Peyer's patch (tissue), 4 donors: ENCODE measurements around the gene WDR3. TPM values are rescaled to one million over a fixed set of nuclear protein-coding genes. Genes with fewer than 3 reads are reported as not detected.

Source experiments
- DNase-seq, 3 donors: peaks; one replicate each; pipeline ENCODE4 v3.0.0-alpha.2; 2017 to 2019
- H3K27ac ChIP-seq, 4 donors: fragments of 200-600 bp; sonication (generic); one replicate each; pipeline ENCODE4 v1.5.1; 2016 to 2019
- H3K27me3 ChIP-seq, 2 donors: fragments of 200-600 bp; sonication (generic); one replicate each; pipeline ENCODE4 v1.5.1; 2019
- H3K36me3 ChIP-seq, 3 donors: fragments of 200-600 bp; sonication (generic); one replicate each; pipeline ENCODE4 v1.5.1; 2016 to 2019
- H3K4me1 ChIP-seq, 4 donors: fragments of 200-600 bp; sonication (generic); one replicate each; pipeline ENCODE4 v1.5.1; 2016 to 2019
- H3K4me3 ChIP-seq, 4 donors: fragments of 200-600 bp; sonication (generic); 1 replicate in 3 of 4; 2 replicates in 1 of 4; pipeline ENCODE4 v1.5.1; 2016 to 2019; ENCODE audit warnings: mild to moderate bottlenecking in 1 of 4
- H3K9me3 ChIP-seq, 4 donors: fragments of 200-600 bp; sonication (generic); one replicate each; pipeline ENCODE4 v1.5.1; 2016 to 2019; ENCODE audit warnings: mild to moderate bottlenecking in 1 of 4
- CTCF ChIP-seq, 6 experiments: fragments of 450-650 bp in 4 of 6; fragments of 200-600 bp in 2 of 6; sonication (generic) in 1 of 6; IDR thresholded peaks; one replicate each; pipeline ENCODE4 v1.5.1; 2017 to 2019; ENCODE audit warnings: antibody characterized with exemption in 6 of 6, mild to moderate bottlenecking in 3 of 6, moderate library complexity in 1 of 6
- POLR2A ChIP-seq, 2 donors: fragments of 450-650 bp; IDR thresholded peaks; one replicate each; pipeline ENCODE4 v1.5.1; 2017; ENCODE audit warnings: antibody characterized with exemption in 2 of 2, mild to moderate bottlenecking in 2 of 2, moderate library complexity in 2 of 2
- total RNA-seq, 4 donors: library from RNA; depleted of rRNA; stranded (reverse); fragments of >200 nt; gene quantifications; one replicate each; pipeline ENCODE4 v1.1.0, GENCODE V29; 2016

Gene WDR3
- total RNA-seq, 4 donors from 2014 or later: 3.3 to 8.2 (median 4.0) TPM

DNA sequence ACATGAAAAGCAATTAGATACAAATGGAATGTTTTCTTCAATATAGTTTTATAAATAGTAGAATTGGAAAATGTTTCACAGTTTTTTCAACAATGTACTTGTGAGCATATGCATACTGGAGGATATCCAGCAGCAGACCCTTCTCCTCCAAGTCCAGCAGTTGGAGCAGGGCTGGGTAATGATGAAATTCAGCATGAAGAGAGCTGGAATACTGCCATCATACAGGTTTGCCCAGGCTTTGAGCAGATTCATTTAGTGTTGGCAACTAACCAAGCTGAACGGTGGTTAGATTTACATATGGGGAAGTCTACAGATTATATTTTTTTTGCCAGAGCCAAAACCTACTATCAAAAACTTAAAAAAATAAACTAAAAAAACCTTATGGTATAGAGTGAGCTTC, 38.3 kb downstream of the WDR3 start:
- Histone ChIP-seq H3K27me3 (no peaks in the 10 kb centered on the region), H3K9me3 (no peaks in the 10 kb centered on the region), H3K4me3 (no peak overlapping the region), H3K4me1 (no peaks in the 10 kb centered on the region), H3K27ac (no peak overlapping the region), H3K36me3 (no peaks in the 10 kb centered on the region)
- no peak for DNase-seq
- TF ChIP-seq POLR2A (IDR thresholded peaks at IDR 0.05) (no peak), CTCF (IDR thresholded peaks at IDR 0.05) (no peak)

GRCh38 chr1:117970252-117970651, 40.7 kb downstream of the WDR3 start:
- no peak for DNase-seq
- no peak overlapping the region for H3K4me3 ChIP-seq
- no peaks in the 10 kb centered on the region for H3K4me1 ChIP-seq
- H3K9me3 ChIP-seq: no peaks in the 10 kb centered on the region
- H3K36me3 ChIP-seq: no peaks in the 10 kb centered on the region
- H3K27ac ChIP-seq: no peak overlapping the region
- TF ChIP-seq POLR2A (IDR thresholded peaks at IDR 0.05): no peak
- TF ChIP-seq CTCF (IDR thresholded peaks at IDR 0.05): no peak
- H3K27me3 ChIP-seq: no peaks in the 10 kb centered on the region

DNA sequence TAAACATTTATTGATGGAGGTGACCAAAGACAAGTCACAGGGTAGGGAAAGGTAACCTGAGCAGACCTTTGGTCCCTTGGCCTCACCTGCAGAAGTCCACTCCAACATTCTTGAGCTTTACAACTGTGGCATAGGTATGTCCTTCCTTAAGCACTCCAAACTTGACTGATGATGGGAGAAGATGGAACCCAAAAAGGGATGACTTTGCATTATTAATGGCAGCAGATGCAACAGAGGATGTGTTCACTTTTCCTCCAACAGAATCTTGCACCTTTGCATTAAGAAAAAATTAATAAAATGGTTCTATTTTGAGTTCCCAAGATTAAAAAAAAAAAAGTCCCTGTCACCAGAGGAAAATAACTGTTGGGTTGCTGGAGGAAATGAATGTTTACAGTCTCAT, 42.2 kb downstream of the WDR3 start:
- TF ChIP-seq POLR2A (IDR thresholded peaks at IDR 0.05) (no peak), CTCF (IDR thresholded peaks at IDR 0.05) (no peak)
- Histone ChIP-seq H3K27ac (no peak overlapping the region), H3K36me3 (no peaks in the 10 kb centered on the region), H3K27me3 (no peaks in the 10 kb centered on the region), H3K9me3 (no peaks in the 10 kb centered on the region), H3K4me1 (no peaks in the 10 kb centered on the region), H3K4me3 (no peak overlapping the region)
- DNase-seq: no peak

GRCh38 chr1:117976381-117976780, 46.8 kb downstream of the WDR3 start:
- Histone ChIP-seq H3K27ac (no peak overlapping the region), H3K36me3 (no peaks in the 10 kb centered on the region), H3K27me3 (no peaks in the 10 kb centered on the region), H3K4me1 (no peaks in the 10 kb centered on the region), H3K4me3 (no peak overlapping the region), H3K9me3 (no peaks in the 10 kb centered on the region)
- DNase-seq: no peak
- TF ChIP-seq CTCF (IDR thresholded peaks at IDR 0.05): no peak
- no peak for TF ChIP-seq POLR2A (IDR thresholded peaks at IDR 0.05)

- DNase-seq: no peak
- Histone ChIP-seq H3K4me3 (no peak overlapping the region), H3K36me3 (no peaks in the 10 kb centered on the region), H3K27me3 (no peaks in the 10 kb centered on the region), H3K27ac (no peak overlapping the region), H3K4me1 (no peaks in the 10 kb centered on the region), H3K9me3 (no peaks in the 10 kb centered on the region)
- no peak for TF ChIP-seq POLR2A (IDR thresholded peaks at IDR 0.05)
- no peak for TF ChIP-seq CTCF (IDR thresholded peaks at IDR 0.05)
These were observed 52.1 kb downstream of the WDR3 start for GRCh38 chr1:117981455-117982192.
